Measurements from ENCODE around the gene MBNL1. TPM values are rescaled to one million over a fixed set of nuclear protein-coding genes. Genes with fewer than 3 reads are reported as not detected.
A peak's percentile ranks its signal among the peaks of the same experiment; 100 is the strongest.

Gene MBNL1
- total and polyA plus RNA-seq, 2 of the 13 experiments (the other 11 are each of a cell fraction or from before 2014, with no cell fraction given) = 27.1 to 55.4 TPM

- Histone ChIP-seq H2AFZ (ENCODE audit: low read length) (no peak overlapping the region), H3K79me2 (ENCODE audit: insufficient read depth, low read length) (no peaks in the 10 kb centered on the region), H3K27me3 (ENCODE audit: control insufficient read depth in 1 of 2, insufficient read depth in 2 of 2, low read length in 2 of 2) (no peaks in the 10 kb centered on the region), H3K9ac (ENCODE audit: insufficient read depth, low read depth, low read length) (no peak overlapping the region), H3K4me1 (ENCODE audit: insufficient read depth, low read length) (no peaks in the 10 kb centered on the region), H3K9me3 (ENCODE audit: low read length) (no peaks in the 10 kb centered on the region), H3K27ac (ENCODE audit: extremely low read length, insufficient read depth, low read length) (no peak overlapping the region), H3K36me3 (replicated peaks in 1 of 2; ENCODE audit: control insufficient read depth in 1 of 2, insufficient read depth in 2 of 2, low read length in 2 of 2) (peaks cover 10 to 29% of the 10 kb centered on the region in 2 experiments), H4K20me1 (ENCODE audit: insufficient read depth, low read length) (no peaks in the 10 kb centered on the region; the same call in 1 of the 2 replicates), H3K4me3 (replicated peaks in 1 of 3; ENCODE audit: insufficient read depth in 1 of 3, low read depth in 2 of 3, low read length in 3 of 3) (no peak overlapping the region), H3K4me2 (ENCODE audit: low read depth, low read length) (no peak overlapping the region)
- DNase-seq (ENCODE audit: low spot score) = no peak
- intact Hi-C loops (cut with micrococcal nuclease; ENCODE audit: unreplicated experiment) = loop anchor here (10.0 kb wide), 1 partner anchor 142 kb away; no protein-coding TSS in a partner anchor
- no peak for ATAC-seq
- FAIRE-seq = no peak
- in situ Hi-C loops (cut with HindIII; ENCODE audit: extremely low pct_ligation_motif_present, low pct_unique_long_range_greater_than_20kb) = loop anchor here (10.0 kb wide), 1 partner anchor 262 kb away; no protein-coding TSS in a partner anchor
- TF ChIP-seq MAF1 (CRISPR knock-in tag; IDR thresholded peaks at IDR 0.05; ENCODE audit: borderline replicate concordance) (no peak), NR2F1 (CRISPR knock-in tag; IDR thresholded peaks at IDR 0.05) (peak in 1 of 2 experiments; percentile 25; a peak in 1 of 4 replicates)
- BruUV-seq (replicated peaks) = no TSS peak
- ChIA-PET POLR2A (no interaction called here), CTCF (ENCODE audit: low intra/inter-chr PET ratio, low total read pairs) (no interaction called here)
- WGBS (ENCODE audit: low lambda C conversion rate) = 93% methylated on average over 7 of the region's 7 CpGs
These were observed 177.8 kb downstream of the MBNL1 start for GRCh38 chr3:152446495-152446894.

- WGBS (ENCODE audit: low lambda C conversion rate) = 98% methylated on average over 3 of the region's 3 CpGs
- no TSS peak for BruUV-seq (replicated peaks)
These were observed 178.8 kb downstream of the MBNL1 start for GRCh38 chr3:152447511-152447910.

More at GRCh38 chr3:152447511-152447910, 178.8 kb downstream of the MBNL1 start:
- DNase-seq (ENCODE audit: low spot score) (no peak), ATAC-seq (no peak), FAIRE-seq (no peak)
- Histone ChIP-seq H4K20me1 (ENCODE audit: insufficient read depth, low read length) (no peaks in the 10 kb centered on the region; the same call in 1 of the 2 replicates), H3K4me3 (replicated peaks in 1 of 3; ENCODE audit: insufficient read depth in 1 of 3, low read depth in 2 of 3, low read length in 3 of 3) (no peak overlapping the region), H2AFZ (ENCODE audit: low read length) (no peak overlapping the region), H3K9me3 (ENCODE audit: low read length) (no peaks in the 10 kb centered on the region), H3K9ac (ENCODE audit: insufficient read depth, low read depth, low read length) (no peak overlapping the region), H3K4me2 (ENCODE audit: low read depth, low read length) (no peak overlapping the region), H3K36me3 (replicated peaks in 1 of 2; ENCODE audit: control insufficient read depth in 1 of 2, insufficient read depth in 2 of 2, low read length in 2 of 2) (peaks cover 13 to 34% of the 10 kb centered on the region in 2 experiments), H3K27me3 (ENCODE audit: control insufficient read depth in 1 of 2, insufficient read depth in 2 of 2, low read length in 2 of 2) (no peaks in the 10 kb centered on the region), H3K79me2 (ENCODE audit: insufficient read depth, low read length) (no peaks in the 10 kb centered on the region), H3K27ac (ENCODE audit: extremely low read length, insufficient read depth, low read length) (no peak overlapping the region), H3K4me1 (ENCODE audit: insufficient read depth, low read length) (no peaks in the 10 kb centered on the region)
- ChIA-PET POLR2A (no interaction called here), CTCF (ENCODE audit: low intra/inter-chr PET ratio, low total read pairs) (no interaction called here)
- TF ChIP-seq POLR2A (IDR thresholded peaks at IDR 0.05; ENCODE audit: insufficient read depth in 1 of 2, low read depth in 2 of 2, low read length in 2 of 2) (no peak), KLF15 (CRISPR knock-in tag; IDR thresholded peaks at IDR 0.05; ENCODE audit: borderline replicate concordance) (no peak), GZF1 (CRISPR knock-in tag; IDR thresholded peaks at IDR 0.05) (no peak), ZNF138 (CRISPR knock-in tag; IDR thresholded peaks at IDR 0.05; ENCODE audit: low read depth) (no peak), ZNF329 (CRISPR knock-in tag; IDR thresholded peaks at IDR 0.05; ENCODE audit: low read depth) (no peak), ZNF607 (CRISPR knock-in tag; IDR thresholded peaks at IDR 0.05; ENCODE audit: borderline replicate concordance) (no peak), ZNF3 (CRISPR knock-in tag; IDR thresholded peaks at IDR 0.05) (no peak), ZNF484 (CRISPR knock-in tag; IDR thresholded peaks at IDR 0.05; ENCODE audit: borderline replicate concordance, low read depth) (no peak)
- TF ChIP-seq, protein P1, sequence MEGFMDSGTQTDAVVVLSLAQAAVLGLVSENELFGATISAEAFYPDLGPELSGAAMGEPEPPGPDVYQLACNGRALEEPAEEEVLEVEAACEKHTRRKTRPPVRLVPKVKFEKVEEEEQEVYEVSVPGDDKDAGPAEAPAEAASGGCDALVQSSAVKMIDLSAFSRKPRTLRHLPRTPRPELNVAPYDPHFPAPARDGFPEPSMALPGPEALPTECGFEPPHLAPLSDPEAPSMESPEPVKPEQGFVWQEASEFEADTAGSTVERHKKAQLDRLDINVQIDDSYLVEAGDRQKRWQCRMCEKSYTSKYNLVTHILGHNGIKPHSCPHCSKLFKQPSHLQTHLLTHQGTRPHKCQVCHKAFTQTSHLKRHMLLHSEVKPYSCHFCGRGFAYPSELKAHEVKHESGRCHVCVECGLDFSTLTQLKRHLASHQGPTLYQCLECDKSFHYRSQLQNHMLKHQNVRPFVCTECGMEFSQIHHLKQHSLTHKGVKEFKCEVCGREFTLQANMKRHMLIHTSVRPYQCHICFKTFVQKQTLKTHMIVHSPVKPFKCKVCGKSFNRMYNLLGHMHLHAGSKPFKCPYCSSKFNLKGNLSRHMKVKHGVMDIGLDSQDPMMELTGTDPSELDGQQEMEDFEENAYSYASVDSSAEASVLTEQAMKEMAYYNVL (CRISPR knock-in tag; IDR thresholded peaks at IDR 0.05; ENCODE audit: borderline replicate concordance) = no peak
- in situ Hi-C loops (cut with HindIII; ENCODE audit: extremely low pct_ligation_motif_present, low pct_unique_long_range_greater_than_20kb) = loop anchor here (10.0 kb wide), 1 partner anchor 263 kb away; no protein-coding TSS in a partner anchor
- intact Hi-C loops (cut with micrococcal nuclease; ENCODE audit: unreplicated experiment) = loop anchor here (10.0 kb wide), 1 partner anchor 143 kb away; no protein-coding TSS in a partner anchor
